Right lung (tissue), 5 donors: ENCODE measurements around the gene TRPM1. TPM values are rescaled to one million over a fixed set of nuclear protein-coding genes. Genes with fewer than 3 reads are reported as not detected.

Experiments
- DNase-seq, 2 donors: peaks; one replicate each; pipeline ENCODE4 v3.0.0-alpha.2; 2013
- polyA plus RNA-seq, 5 donors: library from polyadenylated mRNA; unstranded; fragments of 120-200 nt; gene quantifications; one replicate each; pipeline versions ENCODE4 v1.2.1 to v1.2.3, GENCODE V29; 2013; ENCODE audit warnings: inconsistent platforms in 1 of 5, low replicate concordance in 1 of 5; ENCODE audit not compliant: insufficient read length in 5 of 5, insufficient read depth in 1 of 5

Gene TRPM1
- polyA plus RNA-seq, 5 donors = 0.03 TPM; not detected in 4

GRCh38 chr15:31049682-31050615 is 51.6 kb downstream of the TRPM1 start:
- no peak for DNase-seq

- DNase-seq = no peak
Observed at GRCh38 chr15:31049111-31049510, 52.4 kb downstream of the TRPM1 start.

DNA sequence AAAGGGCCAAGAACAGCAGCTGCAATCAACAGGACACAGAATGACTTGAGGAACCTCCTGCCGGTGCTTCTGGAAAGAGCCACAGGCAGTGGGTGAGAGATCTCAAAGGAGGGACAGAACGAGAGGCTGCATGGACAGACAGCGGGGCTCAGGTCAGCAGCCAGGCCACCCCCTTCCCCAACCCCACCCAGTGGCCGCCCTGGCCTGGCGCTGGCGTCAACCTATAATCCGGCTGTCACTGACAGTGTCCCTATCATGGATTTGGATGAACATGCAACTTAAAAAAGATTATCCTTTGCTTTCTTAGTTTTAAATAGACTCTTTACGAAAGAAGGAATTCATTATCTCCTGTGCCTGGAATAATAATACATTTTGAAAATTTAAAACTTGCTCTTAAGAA is 54.1 kb downstream of the TRPM1 start:
- no peak for DNase-seq

GRCh38 chr15:31046759-31047359 is 54.7 kb downstream of the TRPM1 start:
- no peak for DNase-seq

DNA sequence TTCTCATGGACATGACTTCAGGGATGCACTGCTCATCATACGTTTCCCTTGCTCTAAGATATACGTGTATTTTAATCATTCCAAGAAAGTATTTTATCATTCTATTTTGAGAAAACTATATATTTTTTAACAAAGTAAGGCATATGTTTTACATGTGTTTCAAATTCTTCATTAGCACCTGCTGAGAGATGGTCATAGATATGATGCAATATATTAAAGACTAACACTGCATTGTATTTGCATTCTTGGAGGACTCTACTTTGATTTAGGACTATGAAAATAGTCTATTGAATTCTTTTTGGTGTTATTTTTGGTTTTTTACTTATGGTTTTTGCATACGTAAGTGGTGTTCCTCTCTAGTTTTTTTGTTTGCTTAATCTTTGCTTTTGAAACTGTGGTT is 55.9 kb downstream of the TRPM1 start:
- DNase-seq = no peak

GRCh38 chr15:31042751-31043150 is 58.8 kb downstream of the TRPM1 start:
- no peak for DNase-seq

DNA sequence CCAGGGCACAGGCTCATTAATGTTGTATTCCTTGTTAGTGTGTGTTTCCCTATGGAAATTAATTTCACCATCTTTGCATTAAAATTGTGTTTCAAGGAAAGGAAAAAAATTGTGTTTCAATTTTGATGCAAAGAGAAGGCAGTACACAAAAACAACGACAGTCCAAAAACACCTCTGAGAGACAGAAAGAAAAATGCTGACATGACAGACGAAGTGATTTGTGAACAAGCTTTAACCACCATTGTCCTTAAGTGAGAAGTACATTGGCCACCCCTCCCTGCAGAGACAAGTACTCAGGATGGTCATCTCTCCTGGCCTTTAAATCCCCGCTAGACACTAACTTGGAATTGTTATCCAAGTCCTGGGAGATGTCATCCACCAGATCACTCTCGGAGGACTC is 59.9 kb downstream of the TRPM1 start:
- DNase-seq = no peak

GRCh38 chr15:31040611-31041010 is 60.9 kb downstream of the TRPM1 start:
- no peak for DNase-seq

DNA sequence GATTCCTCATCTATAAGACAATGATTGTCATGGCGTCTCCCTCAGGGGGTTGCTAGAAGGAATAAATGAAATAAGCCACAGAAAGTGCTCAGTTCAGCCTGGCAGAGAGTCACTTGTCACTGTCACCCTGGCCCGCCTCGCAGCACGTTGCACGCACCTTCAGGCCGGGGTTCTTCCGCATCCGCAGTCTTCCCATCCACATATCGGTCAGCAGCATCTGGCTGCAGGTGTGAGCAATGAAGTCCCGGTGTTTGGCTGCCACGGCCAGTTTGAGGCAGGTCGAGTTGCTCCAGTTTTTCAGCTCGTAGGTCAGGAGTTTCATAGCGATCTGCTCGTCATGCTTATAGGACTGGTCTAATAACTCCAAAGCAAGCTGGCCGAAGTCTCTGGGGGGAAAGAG is 61.6 kb downstream of the TRPM1 start:
- no peak for DNase-seq

DNA sequence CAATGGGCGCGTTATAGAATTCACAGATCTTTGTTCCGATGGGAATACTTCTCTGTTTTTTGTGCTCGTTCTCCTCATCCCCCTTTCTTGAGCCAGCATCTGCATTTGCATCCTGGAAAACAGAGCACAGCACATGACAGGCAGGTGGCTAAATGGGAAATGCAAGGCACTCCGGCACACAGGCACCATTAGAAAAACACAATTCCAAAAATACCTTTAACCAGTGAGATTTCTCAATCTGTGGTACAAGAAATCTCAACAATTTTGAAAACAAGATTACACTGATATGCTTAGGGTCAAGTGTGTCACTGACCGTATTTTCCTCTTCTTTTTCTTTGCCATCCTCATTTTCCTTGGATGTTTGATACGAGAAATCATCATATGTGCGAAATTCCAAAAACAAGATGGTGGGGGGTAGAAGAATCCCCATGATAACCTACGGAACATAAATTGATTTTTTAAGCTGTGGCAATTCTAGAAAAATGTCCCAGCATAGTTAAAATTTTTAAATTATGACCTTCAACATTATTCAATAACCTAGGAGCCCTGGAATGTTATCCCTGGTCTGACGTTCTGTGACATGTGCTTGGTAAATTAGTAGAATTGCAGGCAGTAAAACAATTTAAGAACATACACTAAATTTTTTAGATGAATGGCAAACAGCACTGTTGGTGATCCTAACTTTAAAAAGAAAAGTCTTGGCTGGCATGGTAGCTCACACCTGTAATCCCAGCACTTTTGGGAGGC is 63.6 kb downstream of the TRPM1 start:
- DNase-seq = no peak

GRCh38 chr15:31036783-31037182 is 64.7 kb downstream of the TRPM1 start:
- no peak for DNase-seq

- DNase-seq = no peak
Observed at GRCh38 chr15:31035610-31036009, 65.9 kb downstream of the TRPM1 start.

DNA sequence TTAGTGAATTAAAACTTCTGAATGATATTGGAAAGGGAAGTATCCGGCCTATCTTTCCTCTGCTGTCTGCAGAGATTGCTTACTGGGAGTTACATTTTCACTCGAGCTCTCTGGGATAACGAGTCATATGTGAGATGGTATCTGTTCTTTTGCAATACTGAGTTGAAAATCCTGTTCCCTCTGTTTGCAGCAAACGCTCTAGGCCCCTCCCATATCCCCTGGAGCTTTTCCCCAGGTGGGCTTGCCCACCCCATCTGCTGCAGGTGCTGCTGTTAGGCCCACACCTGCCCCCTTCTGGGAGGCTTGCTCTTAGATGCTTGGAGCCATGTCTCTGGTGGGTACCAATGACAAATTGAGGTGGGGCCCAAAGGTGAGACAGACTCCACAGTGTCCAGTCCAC is 67.4 kb downstream of the TRPM1 start:
- DNase-seq = no peak

DNA sequence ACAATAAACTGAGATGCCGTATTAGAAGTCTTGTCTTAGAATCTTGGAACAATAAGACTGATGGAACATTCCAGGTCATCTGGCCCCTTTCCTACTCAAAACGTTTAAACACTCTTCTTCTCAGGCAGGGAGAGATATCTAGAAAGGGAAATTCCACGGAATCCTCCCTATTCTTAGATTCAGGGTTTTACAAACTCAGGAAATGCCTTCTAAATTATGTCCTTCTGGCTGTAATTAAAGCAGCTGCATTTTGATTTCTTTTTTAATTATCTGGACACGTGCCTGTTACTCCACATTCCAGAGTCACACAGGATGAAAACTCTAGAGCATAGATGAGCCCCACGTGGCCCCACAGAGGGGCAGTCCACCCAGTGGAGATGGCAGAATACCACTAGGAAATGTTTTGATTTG is 68.6 kb downstream of the TRPM1 start:
- DNase-seq = no peak

DNA sequence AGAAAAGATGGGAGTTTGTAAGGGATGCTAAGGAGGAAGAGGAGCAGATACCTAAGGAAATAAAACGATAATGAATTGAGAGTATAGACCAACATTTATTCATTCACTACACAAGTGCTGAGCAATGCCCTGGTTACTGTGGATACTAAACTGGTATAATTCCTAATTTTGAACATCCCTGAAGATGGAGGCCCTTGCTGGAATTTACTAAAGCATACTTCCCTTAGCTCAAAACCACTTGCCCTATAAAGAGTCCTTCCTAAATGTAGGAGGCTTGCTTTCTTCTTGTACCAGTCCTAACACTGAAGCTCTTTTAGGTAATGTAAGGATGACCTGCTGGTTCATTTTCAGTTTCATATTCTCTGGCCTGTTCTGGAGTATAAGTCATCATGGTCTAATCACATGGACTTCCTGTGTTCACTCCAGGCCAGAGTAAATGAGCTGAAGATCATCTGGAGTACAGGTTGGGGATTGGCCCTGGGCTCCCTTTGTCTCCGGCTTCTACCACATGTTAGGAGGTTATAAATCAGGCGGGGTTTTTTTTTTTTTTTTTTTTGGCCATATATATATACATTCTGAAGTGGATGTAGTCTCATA is 70.0 kb downstream of the TRPM1 start:
- no peak for DNase-seq

GRCh38 chr15:31027910-31028578 is 73.5 kb downstream of the TRPM1 start:
- no peak for DNase-seq

DNA sequence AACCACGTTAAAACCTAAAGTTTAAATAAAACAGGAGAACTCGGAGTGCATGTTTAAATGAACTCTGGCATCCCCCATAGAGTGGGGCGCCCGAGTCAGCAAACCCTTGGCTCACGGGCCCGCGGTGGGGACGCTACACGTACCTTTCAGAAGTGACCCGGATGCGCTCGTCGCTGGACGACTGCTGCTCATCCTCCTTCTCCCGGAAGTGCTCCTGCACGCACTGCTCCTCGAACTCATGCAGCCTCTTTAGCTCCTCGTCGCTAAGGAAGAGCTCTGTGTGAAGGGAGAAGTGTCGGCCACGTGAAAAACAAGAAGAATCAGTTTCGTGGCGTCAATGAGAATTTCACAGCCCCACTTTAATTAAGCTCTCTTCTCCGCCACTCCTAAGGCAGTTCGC is 75.5 kb downstream of the TRPM1 start:
- no peak for DNase-seq

GRCh38 chr15:31024979-31025378 is 76.5 kb downstream of the TRPM1 start:
- DNase-seq = no peak

GRCh38 chr15:31024330-31024729 is 77.2 kb downstream of the TRPM1 start:
- DNase-seq = no peak

DNA sequence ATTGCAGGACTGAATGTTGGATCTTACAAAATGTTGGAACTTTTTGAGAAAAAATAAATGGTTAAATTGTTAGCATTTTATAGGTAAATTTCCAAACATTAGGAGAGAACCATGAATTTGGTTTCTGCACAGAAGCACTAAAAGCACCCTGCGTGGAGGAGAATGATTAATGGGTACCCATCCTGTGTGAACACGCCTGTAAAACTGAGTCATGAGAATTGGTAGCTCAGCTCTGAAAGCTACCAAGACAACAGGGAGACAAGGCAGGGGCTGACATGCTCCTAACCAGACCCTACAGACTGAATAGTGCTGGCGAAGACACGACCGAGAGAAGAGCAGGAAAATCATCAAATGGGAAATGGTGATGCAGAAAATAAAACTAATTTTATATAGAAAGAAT is 77.7 kb downstream of the TRPM1 start:
- no peak for DNase-seq

GRCh38 chr15:31021067-31021665 is 80.4 kb downstream of the TRPM1 start:
- DNase-seq = no peak
